GM12801 (cell line): ENCODE data around the gene FMN1.

ENCODE experiments used
- TF ChIP-seq, protein P1 (sequence below): IDR thresholded peaks from one replicate; pipeline ENCODE4 v1.5.1; 2011; ENCODE audit warnings: control low read depth; ENCODE audit not compliant: insufficient read length; ENCODE audit errors: extremely low read depth

Gene FMN1

DNA sequence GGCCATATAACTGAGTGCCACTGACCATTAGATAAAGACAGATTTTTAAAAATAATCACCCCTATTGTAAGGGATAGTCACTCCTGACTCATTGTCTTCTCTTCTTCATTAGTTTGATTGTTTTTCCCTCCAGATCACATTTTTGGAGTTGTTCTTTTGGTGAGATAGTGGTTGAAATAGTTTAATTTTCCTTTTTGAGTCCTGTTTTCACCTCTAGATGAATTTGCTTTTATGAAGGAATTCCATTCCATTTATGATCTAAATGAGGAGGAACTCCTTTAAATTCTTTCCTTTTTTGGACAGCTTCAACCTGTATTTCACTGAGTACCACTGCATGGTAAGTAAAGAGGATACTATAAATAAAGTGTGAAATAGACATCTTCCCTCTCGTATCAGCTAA is 364.3 kb downstream of the FMN1 start:
- TF ChIP-seq, protein P1, sequence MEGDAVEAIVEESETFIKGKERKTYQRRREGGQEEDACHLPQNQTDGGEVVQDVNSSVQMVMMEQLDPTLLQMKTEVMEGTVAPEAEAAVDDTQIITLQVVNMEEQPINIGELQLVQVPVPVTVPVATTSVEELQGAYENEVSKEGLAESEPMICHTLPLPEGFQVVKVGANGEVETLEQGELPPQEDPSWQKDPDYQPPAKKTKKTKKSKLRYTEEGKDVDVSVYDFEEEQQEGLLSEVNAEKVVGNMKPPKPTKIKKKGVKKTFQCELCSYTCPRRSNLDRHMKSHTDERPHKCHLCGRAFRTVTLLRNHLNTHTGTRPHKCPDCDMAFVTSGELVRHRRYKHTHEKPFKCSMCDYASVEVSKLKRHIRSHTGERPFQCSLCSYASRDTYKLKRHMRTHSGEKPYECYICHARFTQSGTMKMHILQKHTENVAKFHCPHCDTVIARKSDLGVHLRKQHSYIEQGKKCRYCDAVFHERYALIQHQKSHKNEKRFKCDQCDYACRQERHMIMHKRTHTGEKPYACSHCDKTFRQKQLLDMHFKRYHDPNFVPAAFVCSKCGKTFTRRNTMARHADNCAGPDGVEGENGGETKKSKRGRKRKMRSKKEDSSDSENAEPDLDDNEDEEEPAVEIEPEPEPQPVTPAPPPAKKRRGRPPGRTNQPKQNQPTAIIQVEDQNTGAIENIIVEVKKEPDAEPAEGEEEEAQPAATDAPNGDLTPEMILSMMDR, result no peak

DNA sequence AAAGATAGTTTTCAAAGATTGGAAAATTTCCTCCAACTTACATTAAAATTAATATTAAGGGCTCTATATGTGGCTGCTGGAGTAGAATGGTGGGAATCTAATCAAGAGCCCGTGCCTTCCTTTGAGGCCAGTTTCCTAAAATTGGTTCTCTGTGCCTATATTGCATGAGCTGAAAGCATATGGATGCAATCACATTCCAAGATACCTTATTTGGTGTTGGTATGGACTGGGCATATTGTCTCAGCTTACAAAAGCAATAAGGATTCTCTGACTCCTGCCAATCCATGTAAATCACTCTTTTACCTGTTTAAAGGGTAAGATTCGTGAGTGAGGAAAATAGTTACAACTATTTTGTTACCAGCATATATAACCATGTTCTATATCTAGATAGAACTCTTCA is 365.1 kb downstream of the FMN1 start:
- TF ChIP-seq, protein P1, result no peak

GRCh38 chr15:32828507-32829186 is 365.9 kb downstream of the FMN1 start:
- TF ChIP-seq, protein P1, result no peak

DNA sequence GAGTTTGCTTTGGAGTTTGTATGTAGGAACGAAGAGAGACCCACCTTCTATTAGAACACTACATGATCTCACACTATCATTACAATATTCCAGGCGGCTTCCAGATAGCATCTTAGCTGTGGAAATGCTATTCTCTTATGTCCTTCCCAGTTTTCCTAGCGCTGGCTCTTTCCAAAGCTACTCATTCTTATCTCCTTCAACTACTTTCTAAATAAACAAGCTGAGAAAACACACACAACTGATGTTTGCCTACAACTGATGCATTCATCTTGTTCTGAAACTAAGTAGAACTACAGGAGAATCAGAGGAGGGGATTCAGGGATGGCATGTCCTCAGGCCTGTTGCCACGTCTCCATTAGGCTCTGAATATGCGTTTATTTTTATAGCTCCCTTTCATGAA is 367.8 kb downstream of the FMN1 start:
- TF ChIP-seq, protein P1, result no peak

DNA sequence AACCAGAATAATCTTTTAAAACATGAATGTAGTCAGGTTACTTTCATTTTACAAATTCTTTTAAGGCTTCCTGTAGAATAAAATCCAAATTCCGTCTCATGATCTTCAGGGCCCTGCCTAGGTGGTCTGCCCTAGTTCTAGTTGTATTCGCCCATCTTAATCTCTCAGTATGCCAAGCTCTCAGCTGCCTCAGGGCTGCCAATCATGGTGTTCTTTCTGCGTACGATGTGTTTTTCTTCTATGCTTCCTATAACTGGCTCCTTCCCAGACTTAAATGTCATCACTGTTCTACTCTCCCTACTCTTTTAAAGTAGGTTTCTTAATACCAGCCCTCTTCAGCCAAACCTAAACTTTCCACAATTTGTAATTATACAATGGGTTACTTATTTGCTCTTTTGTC is 369.3 kb downstream of the FMN1 start:
- TF ChIP-seq, protein P1, result no peak

- TF ChIP-seq, protein P1, result no peak
These were observed 369.7 kb downstream of the FMN1 start for GRCh38 chr15:32824777-32825176.

DNA sequence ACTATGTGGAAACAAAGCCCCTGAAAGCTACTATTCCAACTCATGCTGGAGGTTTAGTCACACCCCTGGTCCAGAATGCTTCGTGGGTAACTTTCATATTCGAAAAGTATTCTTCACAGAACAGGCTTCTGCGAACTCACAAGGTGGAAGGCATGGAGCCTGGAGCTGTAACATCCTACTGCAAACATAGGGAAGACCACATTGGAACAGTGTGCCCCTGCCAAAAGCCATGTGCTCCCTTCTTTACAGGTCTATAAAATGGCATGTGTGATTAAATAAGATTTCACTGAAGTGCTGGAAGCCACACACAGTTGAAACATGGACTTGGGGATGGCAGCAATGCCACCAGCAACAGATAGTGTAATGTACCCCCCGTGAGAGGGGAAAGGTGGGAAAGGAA is 370.8 kb downstream of the FMN1 start:
- TF ChIP-seq, protein P1, result no peak
